Measurements from ENCODE around the gene SFPQ.

DNA sequence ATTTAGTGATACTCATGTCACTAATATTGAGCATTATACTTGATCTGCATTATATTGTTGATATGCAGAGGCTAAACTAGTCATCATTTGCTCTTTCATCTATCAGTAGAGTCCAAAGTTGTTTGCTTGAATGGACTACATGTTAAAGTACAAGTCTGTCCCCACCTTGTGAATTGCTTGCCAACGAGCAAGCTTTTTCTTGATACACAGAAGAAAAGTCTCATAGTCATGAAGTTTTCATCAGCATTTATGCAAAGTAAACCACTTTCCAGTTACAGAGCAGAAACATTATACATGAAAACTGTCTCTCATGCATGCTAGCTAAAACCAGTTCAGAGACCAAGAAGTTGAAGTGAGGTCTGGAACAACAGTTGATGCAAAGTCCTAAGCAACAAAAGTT is 13.0 kb downstream of the SFPQ start:
- TF ChIP-seq CTCF (IDR thresholded peaks at IDR 0.05): no peak
- no peak for TF ChIP-seq POLR2A (IDR thresholded peaks at IDR 0.05)
